Keratinocyte (primary cell): ENCODE data around the gene PGAM1. TPM values are rescaled to one million over a fixed set of nuclear protein-coding genes. Genes with fewer than 3 reads are reported as not detected.

Experiments used
- DNase-seq: peaks from one replicate; pipeline ENCODE4 v3.0.0-alpha.2; 2011; ENCODE audit warnings: low read depth, missing footprints, low spot score
- FAIRE-seq: peaks from 2 replicates; lab custom pipeline; 2011; peaks lifted over from hg19 to GRCh38; lab: Jason Lieb, UNC
- H2AFZ ChIP-seq: 2 replicates; pipeline ENCODE4 v1.6.0; 2012; ENCODE audit warnings: low read length, control low read depth, inconsistent platforms; ENCODE audit not compliant: control insufficient read depth
- H3K27ac ChIP-seq: 2 replicates; pipeline ENCODE4 v1.5.1; 2011; ENCODE audit warnings: low read length; ENCODE audit not compliant: control insufficient read depth, insufficient read depth
- H3K27me3 ChIP-seq: 3 replicates; pipeline ENCODE4 v1.6.0; 2011; ENCODE audit warnings: low read length; ENCODE audit not compliant: control insufficient read depth, insufficient read depth; ENCODE audit errors: extremely low read depth
- H3K36me3 ChIP-seq, 2 experiments: 2 replicates in 1 of 2; 3 replicates in 1 of 2; pipeline ENCODE4 v1.5.1; 2011; ENCODE audit warnings: low read length in 2 of 2, mild to moderate bottlenecking in 1 of 2; ENCODE audit not compliant: control insufficient read depth in 2 of 2, insufficient read depth in 2 of 2; ENCODE audit errors: extremely low read depth in 1 of 2
- H3K4me1 ChIP-seq: 3 replicates; pipeline ENCODE4 v1.5.1; 2011; ENCODE audit warnings: low read length; ENCODE audit not compliant: control insufficient read depth, insufficient read depth; ENCODE audit errors: extremely low read depth
- H3K4me2 ChIP-seq: 3 replicates; pipeline ENCODE4 v1.6.0; 2011; ENCODE audit warnings: low read depth, low read length; ENCODE audit not compliant: control insufficient read depth, insufficient read depth; ENCODE audit errors: extremely low read depth
- H3K4me3 ChIP-seq, 3 experiments: fragments of 200-600 bp in 1 of 3; sonication (generic) in 1 of 3; 2 replicates in 2 of 3; 3 replicates in 1 of 3; pipeline ENCODE4 v1.5.1; 2011 to 2016; ENCODE audit warnings: low read length in 3 of 3, mild to moderate bottlenecking in 3 of 3, control low read depth in 2 of 3, inconsistent platforms in 1 of 3, low read depth in 1 of 3, mixed read lengths in 1 of 3, mixed run types in 1 of 3, moderate library complexity in 1 of 3; ENCODE audit not compliant: control insufficient read depth in 2 of 3, insufficient read depth in 2 of 3; ENCODE audit errors: extremely low read depth in 1 of 3
- H3K79me2 ChIP-seq: 2 replicates; pipeline ENCODE4 v1.6.0; 2012; ENCODE audit warnings: low read length; ENCODE audit not compliant: control insufficient read depth, insufficient read depth
- H3K9ac ChIP-seq: 3 replicates; pipeline ENCODE4 v1.6.0; 2011; ENCODE audit warnings: low read length; ENCODE audit not compliant: control insufficient read depth, insufficient read depth; ENCODE audit errors: extremely low read depth
- H3K9me1 ChIP-seq: 3 replicates; pipeline ENCODE4 v1.6.0; 2011; ENCODE audit warnings: low read length; ENCODE audit not compliant: control insufficient read depth, insufficient read depth; ENCODE audit errors: extremely low read depth
- H3K9me3 ChIP-seq: 2 replicates; pipeline ENCODE4 v1.5.1; 2012; ENCODE audit warnings: low read depth, low read length; ENCODE audit not compliant: control insufficient read depth
- H4K20me1 ChIP-seq: 3 replicates; pipeline ENCODE4 v1.6.0; 2011; ENCODE audit warnings: low read length; ENCODE audit not compliant: control insufficient read depth, insufficient read depth; ENCODE audit errors: extremely low read depth
- EZH2 ChIP-seq: IDR thresholded peaks from one replicate; pipeline ENCODE4 v1.6.1; 2012; ENCODE audit warnings: inconsistent platforms, mild to moderate bottlenecking, low read length, moderate library complexity
- dilution Hi-C: fragments of 300-500 bp; cut with MboI; formaldehyde crosslinking; loops from one replicate; pipeline ENCODE4 v1.7.0; 2020; ENCODE audit warnings: low sequenced_read_pairs; ENCODE audit not compliant: extremely low pct_ligation_motif_present
- polyA plus RNA-seq, 5 experiments: library from polyadenylated mRNA; depleted of rRNA in 3 of 5; stranded (reverse) in 3 of 5; stranded (forward) in 1 of 5; unstranded in 1 of 5; fragments of >200 nt; gene quantifications; 1 replicate in 1 of 5; 2 replicates in 3 of 5; 3 replicates in 1 of 5; pipeline versions ENCODE4 v1.2.1 to v1.2.3, GENCODE V29; 2011 to 2012; ENCODE audit warnings: missing spikeins in 2 of 5, low read depth in 1 of 5, low replicate concordance in 1 of 5
- TF ChIP-seq, protein P1 (sequence below), 3 experiments: IDR thresholded peaks in 1 of 3; conservative IDR thresholded peaks in 1 of 3; optimal IDR thresholded peaks in 1 of 3; 2 replicates in 2 of 3; 3 replicates in 1 of 3; pipeline versions ENCODE3 to v1.5.1; 2011; ENCODE audit warnings: low read length in 3 of 3, mild to moderate bottlenecking in 3 of 3, moderate library complexity in 2 of 3, control low read depth in 1 of 3, inconsistent platforms in 1 of 3; ENCODE audit not compliant: insufficient read depth in 2 of 3; ENCODE audit errors: extremely low read depth in 1 of 3

The PGAM1 gene
- polyA plus RNA-seq, 1 donor (not counting 4 experiments of a cell fraction or from before 2014, with no cell fraction given), result 624 TPM

DNA sequence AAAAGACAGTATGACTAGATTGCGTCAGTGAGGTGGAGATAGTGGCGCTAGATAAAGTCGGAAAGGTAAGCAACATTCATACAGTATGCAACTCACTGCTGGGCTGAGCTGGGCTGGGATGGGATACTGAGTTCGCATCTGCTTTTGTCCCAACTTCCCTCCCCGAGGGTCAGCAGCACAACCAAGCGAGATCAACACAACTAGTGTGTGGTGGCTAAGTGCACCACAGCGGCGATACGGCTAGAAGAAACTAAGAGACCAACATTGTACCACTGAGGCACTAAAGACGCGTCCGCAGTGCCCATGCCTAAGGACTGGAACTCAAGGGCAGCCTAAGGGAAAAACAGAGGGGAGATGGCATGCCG is 19.3 kb downstream of the PGAM1 start:
- Histone ChIP-seq H3K9me3 (no peaks in the 10 kb centered on the region), H3K9ac (peak overlapping the region; percentile 78), H3K4me3 (peak overlapping the region; percentile 74 to 92 (median 87)), H2AFZ (peak overlapping the region; percentile 65), H3K27me3 (no peaks in the 10 kb centered on the region), H3K36me3 (peaks cover 0 to 5% of the 10 kb centered on the region in 2 experiments), H3K9me1 (no peaks in the 10 kb centered on the region), H3K4me2 (peak overlapping the region; percentile 91), H4K20me1 (no peaks in the 10 kb centered on the region), H3K27ac (peak overlapping the region; percentile 40), H3K79me2 (peaks cover 61% of the 10 kb centered on the region), H3K4me1 (peaks cover 20% of the 10 kb centered on the region)
- no peak for TF ChIP-seq EZH2
- no peak for DNase-seq
- FAIRE-seq, result no peak
- dilution Hi-C loops, result no loop called here

DNA sequence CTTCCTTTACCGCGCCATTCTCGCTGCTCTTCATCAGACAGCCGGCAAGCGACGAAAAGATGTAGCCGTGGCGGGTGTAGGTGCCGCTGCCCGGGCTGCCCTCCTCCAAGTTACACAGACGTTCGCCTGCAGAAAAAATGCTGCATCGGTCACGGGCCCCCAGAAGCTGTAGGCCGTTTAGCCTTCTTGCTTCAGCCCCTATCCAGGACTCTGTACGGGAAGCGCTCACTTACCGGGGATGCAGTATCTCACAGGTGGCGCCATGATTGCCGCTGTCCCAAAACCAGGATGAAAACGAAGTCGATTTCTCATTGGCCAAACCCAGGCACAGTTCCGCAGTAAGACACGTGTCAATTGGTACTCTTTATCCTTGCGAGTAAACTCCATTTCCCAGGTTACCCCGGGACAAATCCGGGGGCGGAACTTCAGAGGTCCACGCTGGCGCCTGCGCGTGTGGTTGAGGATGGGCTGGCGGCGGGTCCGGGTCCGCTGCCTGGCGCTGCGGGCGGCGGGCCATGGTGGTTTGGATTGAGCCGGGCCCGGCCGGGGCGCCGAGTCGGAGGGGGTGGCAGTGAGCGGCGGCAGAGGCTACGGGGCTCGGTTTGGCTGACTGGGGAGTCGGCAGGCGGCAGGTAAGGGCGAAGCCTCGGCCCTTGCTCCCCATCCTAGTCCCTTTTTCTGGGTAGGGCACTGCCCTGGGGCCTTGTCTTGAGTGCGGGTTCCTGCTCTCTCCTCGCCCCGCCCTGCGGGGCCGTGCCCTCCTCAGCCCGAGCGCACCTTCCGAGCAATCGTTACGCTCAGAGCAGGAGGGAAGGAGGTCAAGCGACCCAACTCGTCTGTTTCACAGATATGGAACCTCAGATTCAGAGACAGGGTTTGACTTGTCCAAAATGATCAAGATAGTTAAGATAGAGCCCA is 20.0 kb downstream of the PGAM1 start, which contains the start of the genes EXOSC1 and ZDHHC16:
Gene EXOSC1 (minus strand): TSS at position 285 of the 918 bp plus-strand sequence. CDS start 21 bp downstream, at position 264.
Gene ZDHHC16 (plus strand): TSS at position 454 of the 918 bp plus-strand sequence. CDS start 5,501 bp downstream, outside the sequence.
- dilution Hi-C loops, result no loop called here
- no peaks in the 10 kb centered on the region for H3K9me3 ChIP-seq
- H3K27me3 ChIP-seq, result no peaks in the 10 kb centered on the region
- H2AFZ ChIP-seq, result peak within 1 kb of the TSS; percentile 77
- H3K27ac ChIP-seq, result peak within 1 kb of the TSS; percentile 40
- DNase-seq, result no peak
- no peak for TF ChIP-seq EZH2
- TF ChIP-seq, protein P1, sequence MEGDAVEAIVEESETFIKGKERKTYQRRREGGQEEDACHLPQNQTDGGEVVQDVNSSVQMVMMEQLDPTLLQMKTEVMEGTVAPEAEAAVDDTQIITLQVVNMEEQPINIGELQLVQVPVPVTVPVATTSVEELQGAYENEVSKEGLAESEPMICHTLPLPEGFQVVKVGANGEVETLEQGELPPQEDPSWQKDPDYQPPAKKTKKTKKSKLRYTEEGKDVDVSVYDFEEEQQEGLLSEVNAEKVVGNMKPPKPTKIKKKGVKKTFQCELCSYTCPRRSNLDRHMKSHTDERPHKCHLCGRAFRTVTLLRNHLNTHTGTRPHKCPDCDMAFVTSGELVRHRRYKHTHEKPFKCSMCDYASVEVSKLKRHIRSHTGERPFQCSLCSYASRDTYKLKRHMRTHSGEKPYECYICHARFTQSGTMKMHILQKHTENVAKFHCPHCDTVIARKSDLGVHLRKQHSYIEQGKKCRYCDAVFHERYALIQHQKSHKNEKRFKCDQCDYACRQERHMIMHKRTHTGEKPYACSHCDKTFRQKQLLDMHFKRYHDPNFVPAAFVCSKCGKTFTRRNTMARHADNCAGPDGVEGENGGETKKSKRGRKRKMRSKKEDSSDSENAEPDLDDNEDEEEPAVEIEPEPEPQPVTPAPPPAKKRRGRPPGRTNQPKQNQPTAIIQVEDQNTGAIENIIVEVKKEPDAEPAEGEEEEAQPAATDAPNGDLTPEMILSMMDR (optimal IDR thresholded peaks at IDR 0.05 in 1 of 3, IDR thresholded peaks at IDR 0.05 in 1 of 3, conservative IDR thresholded peaks at IDR 0.05 in 1 of 3; ENCODE audit: extremely low read depth in 1 of 3, insufficient read depth in 2 of 3, low read length in 3 of 3), result peak in 1 of 3 experiments; percentile 8
- H3K4me2 ChIP-seq, result peak within 1 kb of the TSS; percentile 92
- peak within 1 kb of the TSS; percentile 74 to 92 (median 87) for H3K4me3 ChIP-seq
- H3K36me3 ChIP-seq, result peaks cover 0 to 8% of the 10 kb centered on the region in 2 experiments
- H4K20me1 ChIP-seq, result no peaks in the 10 kb centered on the region
- H3K4me1 ChIP-seq, result peaks cover 25% of the 10 kb centered on the region
- H3K9ac ChIP-seq, result peak within 1 kb of the TSS; percentile 78
- H3K79me2 ChIP-seq, result peaks cover 67% of the 10 kb centered on the region
- FAIRE-seq, result peak; percentile 85
- H3K9me1 ChIP-seq, result peaks cover 2% of the 10 kb centered on the region
